Esophagus squamous epithelium (tissue), 4 donors: ENCODE measurements around the gene ATP11A.

ENCODE experiments used
- CTCF ChIP-seq, 6 experiments: fragments of 450-650 bp in 4 of 6; fragments of 200-600 bp in 2 of 6; sonication (generic) in 2 of 6; IDR thresholded peaks; one replicate each; pipeline ENCODE4 v1.5.1; 2016 to 2019; ENCODE audit warnings: antibody characterized with exemption in 6 of 6, mild to moderate bottlenecking in 4 of 6, moderate library complexity in 4 of 6
- POLR2A ChIP-seq, 4 donors: fragments of 450-650 bp; IDR thresholded peaks; one replicate each; pipeline ENCODE4 v1.6.1; 2017; ENCODE audit warnings: antibody characterized with exemption in 4 of 4, mild to moderate bottlenecking in 4 of 4, moderate library complexity in 3 of 4

GRCh38 chr13:112757759-112758086, 67.9 kb downstream of the ATP11A start:
- TF ChIP-seq CTCF (IDR thresholded peaks at IDR 0.05) (no peak), POLR2A (IDR thresholded peaks at IDR 0.05) (no peak)
